GM19351 (cell line): Measurements from ENCODE around the gene SLC13A3.
"Not testable (repeated sequence)": the region's sequence is repeated elsewhere in the genome, so short reads cannot be mapped to it uniquely, and the experiment has no call there.

Experiments used
- ATAC-seq: cut with Tn5 transposase; IDR thresholded peaks from one replicate; pipeline ENCODE4 v1.9.1; 2021; ENCODE audit warnings: mild to moderate bottlenecking, moderate library complexity; ENCODE audit not compliant: unreplicated experiment

Gene SLC13A3

GRCh38 chr20:46681032-46681854, 30.0 kb upstream of the SLC13A3 start:
- ATAC-seq, result no peak

- no peak for ATAC-seq
Measured at GRCh38 chr20:46680684-46681031, 29.4 kb upstream of the SLC13A3 start.

DNA sequence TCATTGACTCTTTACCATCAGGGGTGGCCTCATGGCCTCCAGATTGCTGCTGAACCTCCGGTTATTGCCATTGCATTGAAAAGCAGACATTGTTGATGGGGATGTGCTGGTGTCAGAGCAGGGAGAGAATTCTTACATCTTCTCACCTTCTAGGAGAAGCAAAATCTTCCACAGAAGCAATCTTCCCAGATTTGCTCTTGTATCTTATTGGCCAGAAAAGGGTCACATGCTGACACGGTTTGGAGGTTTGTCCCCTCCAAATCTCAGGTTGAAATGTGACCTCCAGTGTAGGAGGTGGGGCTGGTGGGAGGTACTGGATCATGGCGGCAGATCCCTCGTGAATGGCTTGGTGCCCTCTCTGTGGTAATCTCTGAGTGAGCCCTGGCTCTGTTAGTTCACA, 27.3 kb upstream of the SLC13A3 start:
- ATAC-seq, result no peak

GRCh38 chr20:46677608-46678007, 26.3 kb upstream of the SLC13A3 start:
- ATAC-seq, result no peak

GRCh38 chr20:46676649-46677316, 25.5 kb upstream of the SLC13A3 start:
- not testable (repeated sequence) for ATAC-seq

- no peak for ATAC-seq
Measured at GRCh38 chr20:46674253-46675083, 23.2 kb upstream of the SLC13A3 start.

DNA sequence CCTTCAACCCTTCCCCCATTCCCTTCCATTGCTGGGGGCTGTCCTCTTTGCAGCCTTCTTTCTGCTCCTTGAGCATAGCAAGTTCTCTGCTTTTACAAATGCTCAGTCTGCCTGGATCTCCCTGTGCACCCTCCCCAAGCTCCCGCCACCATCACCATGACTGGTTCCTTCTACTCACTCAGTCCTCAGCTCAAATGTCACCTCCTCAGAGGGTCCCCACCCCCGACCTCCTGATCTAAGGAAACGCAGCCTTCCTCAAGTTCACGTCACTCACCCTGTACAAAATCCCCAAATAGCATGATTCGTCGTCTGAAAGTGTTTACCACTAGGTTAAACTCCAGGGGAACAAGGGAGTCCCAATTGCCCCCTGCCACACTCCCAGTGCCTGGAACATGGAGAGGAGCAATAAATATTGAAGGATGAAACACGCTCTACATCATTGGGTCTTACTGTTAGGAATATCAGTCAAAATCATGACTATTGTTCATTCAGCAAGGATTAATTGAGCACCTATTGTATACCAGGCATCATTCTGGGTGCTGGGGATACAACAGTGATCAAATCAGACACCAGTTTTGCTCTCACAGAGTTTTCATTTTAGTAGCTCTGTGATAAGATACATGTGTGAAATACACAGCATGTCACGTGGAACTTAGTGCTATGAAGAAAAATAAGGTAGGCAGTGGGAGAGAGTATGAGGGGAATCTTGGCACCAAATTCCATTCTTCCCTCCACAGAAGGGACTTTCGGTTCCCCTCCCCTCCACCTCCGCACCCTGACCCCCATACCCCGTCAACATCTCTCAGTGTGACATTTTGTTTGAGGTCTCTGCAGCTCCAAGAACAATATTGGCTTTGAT, 22.4 kb upstream of the SLC13A3 start:
- no peak for ATAC-seq

DNA sequence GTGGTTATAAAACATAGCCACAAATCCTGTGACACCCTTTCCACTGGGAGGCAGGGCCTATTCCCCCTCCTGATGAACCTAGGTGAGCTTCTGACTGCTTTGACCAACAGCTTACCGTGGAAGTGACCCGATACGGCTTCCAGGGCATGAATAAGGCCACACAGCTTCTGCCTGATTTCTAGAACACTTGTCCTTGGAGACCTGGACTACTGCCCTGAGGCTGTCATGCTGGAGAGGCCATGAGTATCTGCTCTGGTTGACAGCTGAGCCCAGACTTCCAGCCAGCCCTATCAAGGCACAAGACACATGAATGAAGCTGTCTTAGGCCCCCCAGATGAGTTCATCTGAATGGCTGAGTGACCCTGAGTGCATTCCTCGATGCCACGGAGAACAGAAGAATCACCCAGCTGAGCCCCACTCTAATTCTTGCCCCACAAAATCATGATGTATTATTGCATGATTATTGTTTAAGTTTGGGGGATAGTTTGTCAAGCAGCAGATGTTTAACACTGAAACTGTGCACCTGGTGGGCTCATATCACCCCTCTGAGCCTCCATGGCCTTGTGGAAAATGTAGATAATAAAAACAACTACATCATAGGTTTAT, 21.4 kb upstream of the SLC13A3 start:
- ATAC-seq, result no peak

DNA sequence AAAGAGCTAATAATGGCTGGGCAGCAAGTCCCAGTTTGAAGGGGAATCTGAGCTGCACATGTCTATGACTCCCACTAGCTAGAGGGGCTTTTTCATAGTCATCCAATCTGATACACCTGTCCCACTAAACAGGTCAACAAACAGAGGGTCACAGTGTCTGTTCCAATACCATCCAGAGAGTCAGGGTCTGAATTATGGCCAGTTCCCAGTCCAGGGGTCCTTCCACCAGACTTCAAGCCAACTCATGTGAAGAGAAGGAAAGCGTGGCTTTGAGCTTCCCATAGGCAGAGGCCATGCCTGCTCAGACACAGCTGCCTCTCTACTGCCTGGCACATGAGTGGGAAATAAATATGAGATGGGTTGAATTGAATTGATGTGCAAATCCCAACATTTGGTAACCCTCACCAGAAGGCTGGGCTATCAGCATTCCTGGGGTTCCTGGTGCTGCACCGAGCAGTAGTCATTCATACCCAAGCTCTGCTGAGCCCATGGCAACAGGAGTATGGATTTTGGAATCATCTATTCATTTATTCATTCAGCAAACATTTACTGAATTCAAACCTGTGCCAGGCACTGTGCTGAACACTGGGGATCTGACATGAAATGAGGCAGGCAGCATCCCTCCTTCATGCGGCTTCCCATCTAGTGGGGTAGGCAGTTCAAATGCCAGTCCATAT, 20.7 kb upstream of the SLC13A3 start:
- ATAC-seq, result no peak

GRCh38 chr20:46670585-46671584, 19.6 kb upstream of the SLC13A3 start:
- no peak for ATAC-seq

- ATAC-seq, result no peak
Measured at GRCh38 chr20:46670228-46670584, 18.9 kb upstream of the SLC13A3 start.

- no peak for ATAC-seq
Measured at GRCh38 chr20:46666818-46667515, 15.7 kb upstream of the SLC13A3 start.

DNA sequence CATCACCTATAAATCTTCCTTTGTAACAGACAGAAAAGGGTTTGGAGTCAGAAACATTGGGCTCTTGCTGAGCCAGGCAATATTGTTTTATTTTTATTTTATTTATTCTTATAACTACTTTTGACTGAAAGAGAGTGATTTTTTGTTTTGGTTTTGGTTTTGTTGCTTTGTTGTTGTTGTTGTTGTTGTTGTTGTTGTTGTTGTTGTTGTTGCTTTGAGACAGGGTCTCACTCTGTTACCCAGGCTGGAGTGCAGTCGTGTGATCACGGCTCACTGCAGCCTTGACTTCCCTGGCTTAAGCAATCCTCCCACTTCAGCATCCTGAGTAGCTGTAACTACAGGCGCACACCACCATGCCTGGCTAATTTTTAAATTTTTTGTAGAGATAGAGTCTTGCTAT, 15.0 kb upstream of the SLC13A3 start:
- no peak for ATAC-seq

GRCh38 chr20:46665602-46666001, 14.3 kb upstream of the SLC13A3 start:
- no peak for ATAC-seq

DNA sequence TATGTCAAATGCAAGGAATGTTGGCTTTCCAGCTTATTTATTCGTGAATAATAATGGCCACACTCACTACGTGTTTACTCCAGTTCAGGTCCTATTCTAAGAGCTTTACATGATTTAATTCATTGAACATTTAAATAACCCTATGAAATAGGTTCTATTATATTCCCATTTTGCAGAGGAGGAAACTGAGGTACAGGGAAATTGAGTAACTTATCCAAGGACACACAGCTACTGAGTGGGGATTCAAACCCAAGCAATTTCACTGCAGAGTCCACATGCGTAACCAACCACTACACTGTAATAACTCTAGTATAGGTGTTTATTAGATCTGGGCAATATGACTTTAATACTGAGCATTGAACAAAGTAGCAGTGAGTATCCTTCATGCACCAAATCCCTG, 12.3 kb upstream of the SLC13A3 start:
- no peak for ATAC-seq

DNA sequence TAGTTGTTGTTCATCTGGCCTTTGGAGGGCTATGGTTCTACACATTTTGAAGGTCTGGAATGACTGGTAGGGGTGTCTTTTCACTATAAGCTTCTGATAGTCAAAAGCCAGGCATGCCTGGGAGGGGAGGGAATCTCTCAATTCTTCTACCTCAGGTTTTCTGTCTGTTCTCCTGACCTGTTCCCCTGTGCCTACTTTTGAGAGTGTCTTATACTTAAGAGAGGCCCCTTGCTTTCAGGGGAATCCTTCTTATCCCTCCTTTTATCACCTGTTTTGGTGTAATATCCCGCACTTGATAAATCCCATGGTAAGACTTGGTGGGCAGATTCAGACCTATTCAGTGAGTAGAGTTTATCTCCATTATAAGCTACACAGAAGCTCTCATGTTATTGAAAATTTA, 10.4 kb upstream of the SLC13A3 start:
- ATAC-seq, result no peak

DNA sequence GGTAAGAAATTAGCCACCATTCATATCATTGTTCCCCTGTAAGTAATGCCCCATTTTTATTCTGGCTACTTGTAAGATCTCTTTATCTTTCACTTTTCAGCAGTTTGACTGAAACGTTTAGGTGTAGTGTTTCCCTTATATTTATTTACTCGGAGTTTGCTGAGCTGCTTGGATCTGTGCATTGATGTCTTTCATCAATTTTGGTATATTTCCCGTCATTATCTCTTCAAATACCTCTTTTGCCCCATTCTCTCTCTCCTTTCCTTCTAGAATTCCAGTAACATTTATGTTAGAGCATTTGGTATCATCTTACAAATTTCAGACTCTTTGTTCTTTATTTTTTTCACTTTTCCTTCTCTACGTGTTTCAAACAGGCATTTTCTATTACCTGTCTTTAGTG, 9.2 kb upstream of the SLC13A3 start:
- no peak for ATAC-seq

DNA sequence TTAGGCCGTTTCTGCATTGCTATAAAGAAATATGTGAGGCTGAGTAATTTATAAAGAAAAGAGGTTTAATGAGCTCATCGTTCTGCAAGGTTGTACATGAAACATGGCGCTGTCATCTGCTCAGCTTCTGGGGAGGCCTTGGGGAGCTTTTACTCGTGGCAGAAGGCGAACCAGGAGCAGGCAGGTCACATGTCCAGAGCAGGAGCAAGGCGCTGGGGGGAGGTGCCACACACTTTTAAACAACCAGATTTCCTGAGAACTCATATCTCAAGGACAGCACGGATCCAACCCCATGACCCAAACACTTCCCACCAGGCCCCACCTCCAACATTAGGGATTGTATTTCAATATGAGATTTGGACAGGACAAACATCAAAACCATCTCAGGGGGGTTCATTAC, 6.4 kb upstream of the SLC13A3 start:
- ATAC-seq, result no peak
